Breast epithelium (tissue), 4 donors: ENCODE data around the gene RAB19. TPM values are rescaled to one million over a fixed set of nuclear protein-coding genes. Genes with fewer than 3 reads are reported as not detected.

Source experiments
- DNase-seq, 2 donors: peaks; one replicate each; pipeline ENCODE4 v3.0.0-alpha.2; 2019; ENCODE audit warnings: low spot score in 2 of 2
- H3K27ac ChIP-seq, 2 donors: fragments of 200-600 bp; sonication (generic) in 1 of 2; one replicate each; pipeline ENCODE4 v1.5.1; 2016 to 2019; ENCODE audit warnings: mild to moderate bottlenecking in 1 of 2
- H3K27me3 ChIP-seq, 2 donors: fragments of 200-600 bp; sonication (generic) in 1 of 2; one replicate each; pipeline versions ENCODE4 v1.5.1 to v1.6.0; 2017 to 2019; ENCODE audit warnings: control low read depth in 1 of 2, mild to moderate bottlenecking in 1 of 2
- H3K36me3 ChIP-seq: fragments of 200-600 bp; one replicate; pipeline ENCODE4 v1.5.1; 2019
- H3K4me1 ChIP-seq, 2 donors: fragments of 200-600 bp; sonication (generic); one replicate each; pipeline ENCODE4 v1.5.1; 2016 to 2019; ENCODE audit warnings: control low read depth in 1 of 2
- H3K4me3 ChIP-seq, 3 donors: fragments of 200-600 bp; sonication (generic); 1 replicate in 2 of 3; 2 replicates in 1 of 3; pipeline ENCODE4 v1.5.1; 2016 to 2019; ENCODE audit warnings: mild to moderate bottlenecking in 3 of 3, moderate library complexity in 2 of 3
- H3K9me3 ChIP-seq, 2 donors: fragments of 200-600 bp; sonication (generic) in 1 of 2; one replicate each; pipeline ENCODE4 v1.5.1; 2016 to 2019; ENCODE audit warnings: control low read depth in 1 of 2
- CTCF ChIP-seq, 3 donors: fragments of 450-650 bp; IDR thresholded peaks; one replicate each; pipeline ENCODE4 v1.5.1; 2016 to 2017; ENCODE audit warnings: antibody characterized with exemption in 3 of 3, mild to moderate bottlenecking in 3 of 3, moderate library complexity in 3 of 3
- POLR2A ChIP-seq: fragments of 450-650 bp; IDR thresholded peaks from one replicate; pipeline ENCODE4 v1.6.1; 2016; ENCODE audit warnings: antibody characterized with exemption, mild to moderate bottlenecking, moderate library complexity
- POLR2AphosphoS5 ChIP-seq, 3 donors: sonication (generic); formaldehyde crosslinking; IDR thresholded peaks; one replicate each; pipeline ENCODE4 v1.6.1; 2017; ENCODE audit warnings: antibody characterized with exemption in 3 of 3
- intact Hi-C: fragments of 100-400 bp; cut with DNase I; formaldehyde crosslinking; loops from one replicate; pipeline ENCODE4 v1.15.1; 2023; ENCODE audit warnings: low total_unique reads
- total RNA-seq, 3 donors: library from RNA; depleted of rRNA; stranded (reverse); fragments of >200 nt; gene quantifications; one replicate each; pipeline ENCODE4 v1.1.0, GENCODE V29; 2016

RAB19 gene
- total RNA-seq, 3 donors from 2014 or later = 2.3 to 4.2 TPM; not detected in 1

- peaks cover 10% of the 10 kb centered on the region for H3K36me3 ChIP-seq
- intact Hi-C loops = no loop called here
- no peaks in the 10 kb centered on the region for H3K9me3 ChIP-seq
- H3K27ac ChIP-seq = no peak overlapping the region
- H3K4me1 ChIP-seq = no peaks in the 10 kb centered on the region
- no peak for TF ChIP-seq POLR2AphosphoS5 (IDR thresholded peaks at IDR 0.05)
- no peak for TF ChIP-seq CTCF (IDR thresholded peaks at IDR 0.05)
- TF ChIP-seq POLR2A = no peak
- H3K4me3 ChIP-seq = no peak overlapping the region
- H3K27me3 ChIP-seq = no peaks in the 10 kb centered on the region
- no peak for DNase-seq
Observed at GRCh38 chr7:140458201-140458600, 54.3 kb downstream of the RAB19 start.

- H3K36me3 ChIP-seq = peaks cover 10% of the 10 kb centered on the region
- no peaks in the 10 kb centered on the region for H3K27me3 ChIP-seq
- no peaks in the 10 kb centered on the region for H3K9me3 ChIP-seq
- intact Hi-C loops = no loop called here
- H3K4me3 ChIP-seq = no peak overlapping the region
- no peak for TF ChIP-seq CTCF (IDR thresholded peaks at IDR 0.05)
- TF ChIP-seq POLR2AphosphoS5 (IDR thresholded peaks at IDR 0.05) = no peak
- no peak for TF ChIP-seq POLR2A
- DNase-seq = no peak
- H3K27ac ChIP-seq = no peak overlapping the region
- no peaks in the 10 kb centered on the region for H3K4me1 ChIP-seq
Observed at GRCh38 chr7:140458916-140459315, 55.1 kb downstream of the RAB19 start.

GRCh38 chr7:140463111-140463510, 59.3 kb downstream of the RAB19 start:
- intact Hi-C loops = no loop called here
- Histone ChIP-seq H3K4me3 (no peak overlapping the region), H3K4me1 (no peaks in the 10 kb centered on the region), H3K36me3 (no peaks in the 10 kb centered on the region), H3K9me3 (no peaks in the 10 kb centered on the region), H3K27ac (no peak overlapping the region), H3K27me3 (no peaks in the 10 kb centered on the region)
- no peak for DNase-seq
- TF ChIP-seq POLR2AphosphoS5 (IDR thresholded peaks at IDR 0.05) (no peak), POLR2A (no peak), CTCF (IDR thresholded peaks at IDR 0.05) (no peak)

GRCh38 chr7:140475747-140476333, 72.0 kb downstream of the RAB19 start:
- peak in 2 of 3 donors; percentile 48 to 50 for TF ChIP-seq CTCF (IDR thresholded peaks at IDR 0.05)
- no peak for TF ChIP-seq POLR2AphosphoS5 (IDR thresholded peaks at IDR 0.05)
- no peak for TF ChIP-seq POLR2A
- no peaks in the 10 kb centered on the region for H3K27me3 ChIP-seq
- H3K9me3 ChIP-seq = no peaks in the 10 kb centered on the region
- DNase-seq = no peak
- no peaks in the 10 kb centered on the region for H3K36me3 ChIP-seq
- H3K27ac ChIP-seq = no peak overlapping the region
- intact Hi-C loops = no loop called here
- no peak overlapping the region for H3K4me3 ChIP-seq
- no peaks in the 10 kb centered on the region for H3K4me1 ChIP-seq

GRCh38 chr7:140476698-140477261, 72.9 kb downstream of the RAB19 start:
- intact Hi-C loops = no loop called here
- DNase-seq = no peak
- Histone ChIP-seq H3K4me3 (no peak overlapping the region), H3K9me3 (no peaks in the 10 kb centered on the region), H3K27ac (no peak overlapping the region), H3K4me1 (no peaks in the 10 kb centered on the region), H3K27me3 (no peaks in the 10 kb centered on the region), H3K36me3 (no peaks in the 10 kb centered on the region)
- no peak for TF ChIP-seq CTCF (IDR thresholded peaks at IDR 0.05)

Other genes starting within 250 kb of the RAB19 start
- 10 to 100 TPM; 33.1 to 37.1 (median 34.7) TPM for gene KDM7A, start 227.1 kb upstream of the RAB19 start, total RNA-seq
- gene SLC37A3, start 5.5 kb upstream of the RAB19 start, total RNA-seq = 10 to 100 TPM; 64.0 to 89.8 (median 79.3) TPM
- gene MKRN1, start 75.4 kb downstream of the RAB19 start, total RNA-seq = 10 to 100 TPM; 58.7 to 96.2 (median 85.0) TPM
- gene DENND2A, start 236.8 kb downstream of the RAB19 start, total RNA-seq = 10 to 100 TPM in 1 of 3 donors, 1 to 10 TPM in 2; 6.9 to 13.1 (median 7.6) TPM